Astrocyte (in vitro differentiated cells and primary cell): ENCODE data around the gene WIZ. TPM values are rescaled to one million over a fixed set of nuclear protein-coding genes. Genes with fewer than 3 reads are reported as not detected.

Experiments
- DNase-seq: peaks from one replicate; pipeline ENCODE4 v3.0.0-alpha.2; 2010; ENCODE audit warnings: low read depth
- FAIRE-seq: peaks from 2 replicates; lab custom pipeline; 2011; peaks lifted over from hg19 to GRCh38; lab: Jason Lieb, UNC
- H2AFZ ChIP-seq: 2 replicates; pipeline ENCODE4 v1.6.0; 2012; ENCODE audit warnings: low read depth, low read length, inconsistent platforms
- H3K27ac ChIP-seq: 2 replicates; pipeline ENCODE4 v1.5.1; 2011; ENCODE audit warnings: low read depth, low read length, inconsistent platforms
- H3K27me3 ChIP-seq: 2 replicates; pipeline ENCODE4 v1.6.0; 2011; ENCODE audit warnings: low read length, inconsistent platforms; ENCODE audit not compliant: insufficient read depth
- H3K36me3 ChIP-seq: 2 replicates; pipeline ENCODE4 v1.5.1; 2011; ENCODE audit warnings: low read length, inconsistent platforms; ENCODE audit not compliant: insufficient read depth
- H3K4me1 ChIP-seq: 2 replicates; pipeline ENCODE4 v1.5.1; 2011; ENCODE audit warnings: low read length, inconsistent platforms; ENCODE audit not compliant: insufficient read depth
- H3K4me2 ChIP-seq: 2 replicates; pipeline ENCODE4 v1.6.0; 2012; ENCODE audit warnings: low read length, inconsistent platforms
- H3K4me3 ChIP-seq: 2 replicates; pipeline ENCODE4 v1.5.1; 2011; ENCODE audit warnings: low read depth, mild to moderate bottlenecking, low read length, inconsistent platforms; ENCODE audit not compliant: insufficient read depth
- H3K79me2 ChIP-seq: 2 replicates; pipeline ENCODE4 v1.6.0; 2012; ENCODE audit warnings: mild to moderate bottlenecking, low read length, inconsistent platforms; ENCODE audit not compliant: insufficient read depth
- H3K9ac ChIP-seq: 2 replicates; pipeline ENCODE4 v1.6.0; 2012; ENCODE audit warnings: mild to moderate bottlenecking, low read length, inconsistent platforms
- H3K9me3 ChIP-seq: 2 replicates; pipeline ENCODE4 v1.5.1; 2012; ENCODE audit warnings: low read depth, mild to moderate bottlenecking, low read length, inconsistent platforms; ENCODE audit not compliant: insufficient read depth
- H4K20me1 ChIP-seq: 2 replicates; pipeline ENCODE4 v1.6.0; 2012; ENCODE audit warnings: low read length, inconsistent platforms; ENCODE audit not compliant: insufficient read depth
- H3K27ac Mint-ChIP-seq: one replicate; pipeline ENCODE4 v1.8.0; 2021; ENCODE audit warnings: mild to moderate bottlenecking, mixed read lengths; ENCODE audit not compliant: unreplicated experiment
- H3K27me3 Mint-ChIP-seq: one replicate; pipeline ENCODE4 v1.8.0; 2021; ENCODE audit warnings: low read depth, mixed read lengths; ENCODE audit not compliant: unreplicated experiment
- H3K36me3 Mint-ChIP-seq: one replicate; pipeline ENCODE4 v1.8.0; 2021; ENCODE audit warnings: low read depth, mixed read lengths; ENCODE audit not compliant: unreplicated experiment
- H3K4me1 Mint-ChIP-seq: one replicate; pipeline ENCODE4 v1.8.0; 2021; ENCODE audit warnings: low read depth, mixed read lengths; ENCODE audit not compliant: unreplicated experiment
- H3K4me3 Mint-ChIP-seq: one replicate; pipeline ENCODE4 v1.8.0; 2021; ENCODE audit warnings: mild to moderate bottlenecking, moderate library complexity, mixed read lengths; ENCODE audit not compliant: unreplicated experiment
- H3K9me3 Mint-ChIP-seq: one replicate; pipeline ENCODE4 v1.8.0; 2021; ENCODE audit warnings: mild to moderate bottlenecking, mixed read lengths; ENCODE audit not compliant: unreplicated experiment
- EZH2 ChIP-seq: IDR thresholded peaks from 2 replicates; pipeline ENCODE4 v1.6.1; 2012; ENCODE audit warnings: mild to moderate bottlenecking, low read length, inconsistent platforms; ENCODE audit not compliant: insufficient read depth
- total RNA-seq: library from RNA; stranded (reverse); gene quantifications from 2 replicates; pipeline ENCODE4 v1.2.1, GENCODE V29; 2021
- TF ChIP-seq, protein P1 (sequence below): IDR thresholded peaks from 2 replicates; pipeline ENCODE4 v1.5.1; 2011; ENCODE audit warnings: low read depth, mild to moderate bottlenecking, inconsistent platforms, low read length, moderate library complexity; ENCODE audit not compliant: insufficient read depth

The WIZ gene
- total RNA-seq, 1 donor from 2014 or later: 43.8 TPM

DNA sequence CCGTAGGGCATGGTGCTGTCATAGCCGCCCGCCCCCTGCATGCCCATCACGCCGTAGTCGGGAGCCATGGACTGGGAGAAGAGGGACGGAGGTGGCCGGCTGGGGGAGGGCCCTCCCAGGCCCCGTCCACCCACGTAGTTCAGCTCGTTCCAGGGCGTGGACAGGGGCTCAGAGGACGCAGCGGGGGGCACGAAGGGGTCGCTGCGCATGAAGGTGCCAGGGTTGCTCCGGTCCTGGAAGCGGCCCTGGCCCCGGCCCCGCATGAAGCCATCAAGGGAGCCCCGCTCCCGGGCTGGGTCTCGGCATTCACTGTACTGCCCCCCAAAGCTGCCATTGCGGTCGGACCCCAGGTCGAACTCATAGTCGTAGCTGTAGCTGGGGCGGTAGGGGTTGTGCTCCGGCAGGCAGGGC, 76.9 kb downstream of the WIZ start:
- no peak for TF ChIP-seq EZH2
- TF ChIP-seq, protein P1, sequence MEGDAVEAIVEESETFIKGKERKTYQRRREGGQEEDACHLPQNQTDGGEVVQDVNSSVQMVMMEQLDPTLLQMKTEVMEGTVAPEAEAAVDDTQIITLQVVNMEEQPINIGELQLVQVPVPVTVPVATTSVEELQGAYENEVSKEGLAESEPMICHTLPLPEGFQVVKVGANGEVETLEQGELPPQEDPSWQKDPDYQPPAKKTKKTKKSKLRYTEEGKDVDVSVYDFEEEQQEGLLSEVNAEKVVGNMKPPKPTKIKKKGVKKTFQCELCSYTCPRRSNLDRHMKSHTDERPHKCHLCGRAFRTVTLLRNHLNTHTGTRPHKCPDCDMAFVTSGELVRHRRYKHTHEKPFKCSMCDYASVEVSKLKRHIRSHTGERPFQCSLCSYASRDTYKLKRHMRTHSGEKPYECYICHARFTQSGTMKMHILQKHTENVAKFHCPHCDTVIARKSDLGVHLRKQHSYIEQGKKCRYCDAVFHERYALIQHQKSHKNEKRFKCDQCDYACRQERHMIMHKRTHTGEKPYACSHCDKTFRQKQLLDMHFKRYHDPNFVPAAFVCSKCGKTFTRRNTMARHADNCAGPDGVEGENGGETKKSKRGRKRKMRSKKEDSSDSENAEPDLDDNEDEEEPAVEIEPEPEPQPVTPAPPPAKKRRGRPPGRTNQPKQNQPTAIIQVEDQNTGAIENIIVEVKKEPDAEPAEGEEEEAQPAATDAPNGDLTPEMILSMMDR: no peak
- Histone ChIP-seq H3K4me3 (no peak overlapping the region), H3K4me2 (no peak overlapping the region), H3K36me3 (peaks cover 23% of the 10 kb centered on the region), H3K4me1 (peaks cover 18% of the 10 kb centered on the region), H3K27me3 (no peaks in the 10 kb centered on the region), H3K27ac (no peak overlapping the region), H2AFZ (no peak overlapping the region), H3K9ac (no peak overlapping the region), H3K79me2 (peaks cover 69% of the 10 kb centered on the region), H3K9me3 (no peaks in the 10 kb centered on the region), H4K20me1 (peaks cover 73% of the 10 kb centered on the region)
- H3K4me3 Mint-ChIP-seq: no peak overlapping the region
- peaks cover 17% of the 10 kb centered on the region for H3K36me3 Mint-ChIP-seq
- no peaks in the 10 kb centered on the region for H3K9me3 Mint-ChIP-seq
- no peak for DNase-seq
- H3K27me3 Mint-ChIP-seq: no peaks in the 10 kb centered on the region
- FAIRE-seq: no peak
- H3K27ac Mint-ChIP-seq: no peak overlapping the region
- peaks cover 16% of the 10 kb centered on the region for H3K4me1 Mint-ChIP-seq

- Mint-ChIP-seq H3K36me3 (peaks cover 20% of the 10 kb centered on the region), H3K27ac (no peak overlapping the region), H3K9me3 (no peaks in the 10 kb centered on the region), H3K27me3 (no peaks in the 10 kb centered on the region), H3K4me3 (no peak overlapping the region), H3K4me1 (peaks cover 14% of the 10 kb centered on the region)
- no peak overlapping the region for H3K9ac ChIP-seq
- H3K27ac ChIP-seq: no peak overlapping the region
- H4K20me1 ChIP-seq: peaks cover 69% of the 10 kb centered on the region
- H3K4me2 ChIP-seq: no peak overlapping the region
- DNase-seq (no peak), FAIRE-seq (no peak)
- TF ChIP-seq, protein P1: no peak
- no peak for TF ChIP-seq EZH2
- no peaks in the 10 kb centered on the region for H3K9me3 ChIP-seq
- no peak overlapping the region for H2AFZ ChIP-seq
- H3K36me3 ChIP-seq: peaks cover 26% of the 10 kb centered on the region
- H3K4me3 ChIP-seq: no peak overlapping the region
- H3K4me1 ChIP-seq: peaks cover 14% of the 10 kb centered on the region
- H3K27me3 ChIP-seq: no peaks in the 10 kb centered on the region
- H3K79me2 ChIP-seq: peaks cover 68% of the 10 kb centered on the region
Measured at GRCh38 chr19:15372470-15372869, 77.3 kb downstream of the WIZ start.

GRCh38 chr19:15371786-15372380, 77.9 kb downstream of the WIZ start:
- no peak overlapping the region for H2AFZ ChIP-seq
- H3K4me2 ChIP-seq: no peak overlapping the region
- Mint-ChIP-seq H3K27ac (no peak overlapping the region), H3K27me3 (no peaks in the 10 kb centered on the region), H3K4me3 (no peak overlapping the region), H3K9me3 (no peaks in the 10 kb centered on the region), H3K36me3 (peaks cover 22% of the 10 kb centered on the region), H3K4me1 (peaks cover 10% of the 10 kb centered on the region)
- H3K4me1 ChIP-seq: peaks cover 9% of the 10 kb centered on the region
- no peak overlapping the region for H3K9ac ChIP-seq
- no peaks in the 10 kb centered on the region for H3K9me3 ChIP-seq
- H3K36me3 ChIP-seq: peaks cover 26% of the 10 kb centered on the region
- DNase-seq (no peak), FAIRE-seq (no peak)
- no peak overlapping the region for H3K27ac ChIP-seq
- H3K79me2 ChIP-seq: peaks cover 62% of the 10 kb centered on the region
- peaks cover 64% of the 10 kb centered on the region for H4K20me1 ChIP-seq
- no peak overlapping the region for H3K4me3 ChIP-seq
- TF ChIP-seq, protein P1: no peak
- no peak for TF ChIP-seq EZH2
- H3K27me3 ChIP-seq: no peaks in the 10 kb centered on the region
